Panc1 (cell line): ENCODE data around the gene ALOXE3.

Experiments
- CTCF ChIP-seq: fragments of 450-650 bp; IDR thresholded peaks from 2 replicates; pipeline ENCODE4 v1.5.1; 2017; ENCODE audit warnings: mild to moderate bottlenecking
- SIN3A ChIP-seq: IDR thresholded peaks from 2 replicates; pipeline ENCODE4 v1.6.1; 2012; ENCODE audit warnings: low read depth, mild to moderate bottlenecking, low read length, moderate library complexity, borderline replicate concordance; ENCODE audit not compliant: insufficient read depth

GRCh38 chr17:8074554-8074953 lies 43.8 kb downstream of the ALOXE3 start:
- TF ChIP-seq SIN3A: no peak
- no peak for TF ChIP-seq CTCF
